8988T (cell line): Measurements from ENCODE around the gene PARD6B.
"Not testable (repeated sequence)": the region's sequence is repeated elsewhere in the genome, so short reads cannot be mapped to it uniquely, and the experiment has no call there.

Experiments used
- DNase-seq: peaks from one replicate; pipeline ENCODE4 v3.0.0; 2011

Gene PARD6B

GRCh38 chr20:50704514-50704913, 26.9 kb upstream of the PARD6B start:
- DNase-seq: no peak

- no peak for DNase-seq
Measured at GRCh38 chr20:50704971-50705370, 26.4 kb upstream of the PARD6B start.

DNA sequence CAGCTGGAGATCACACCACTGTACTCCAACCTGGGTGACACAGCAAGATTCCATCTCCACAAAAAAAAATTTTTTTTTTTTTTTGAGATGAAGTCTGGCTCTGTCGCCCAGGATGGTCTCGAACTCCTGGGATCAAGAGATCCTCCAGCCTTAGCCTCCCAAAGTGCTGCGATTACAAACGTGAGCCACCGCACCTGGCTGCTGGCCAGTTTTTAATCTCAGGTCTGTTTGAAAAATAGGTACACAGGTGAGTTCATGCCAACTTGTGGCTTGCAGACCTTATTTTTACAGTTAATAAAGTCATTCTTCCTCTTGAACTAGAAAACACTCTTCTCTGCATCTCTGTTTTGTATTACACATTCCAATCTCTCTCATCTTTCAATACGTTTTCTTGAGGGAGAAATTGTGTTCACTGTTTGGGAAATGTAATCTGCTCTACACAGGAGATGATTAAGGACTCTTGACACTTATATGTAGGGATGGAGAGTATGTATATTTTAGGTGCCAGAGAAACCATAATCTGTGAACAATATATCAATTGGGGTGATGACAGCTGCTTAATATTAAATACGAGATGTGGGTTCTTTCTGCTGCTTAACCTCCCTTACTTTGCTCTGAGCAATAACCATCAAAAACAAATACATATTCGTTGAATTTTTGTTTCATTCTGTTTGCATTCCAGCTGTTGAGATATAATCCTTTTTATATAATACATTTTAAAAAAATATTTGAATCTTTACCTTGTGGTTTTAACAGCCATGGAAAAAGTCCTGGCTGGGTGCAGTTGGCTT, 22.3 kb upstream of the PARD6B start:
- no peak for DNase-seq

DNA sequence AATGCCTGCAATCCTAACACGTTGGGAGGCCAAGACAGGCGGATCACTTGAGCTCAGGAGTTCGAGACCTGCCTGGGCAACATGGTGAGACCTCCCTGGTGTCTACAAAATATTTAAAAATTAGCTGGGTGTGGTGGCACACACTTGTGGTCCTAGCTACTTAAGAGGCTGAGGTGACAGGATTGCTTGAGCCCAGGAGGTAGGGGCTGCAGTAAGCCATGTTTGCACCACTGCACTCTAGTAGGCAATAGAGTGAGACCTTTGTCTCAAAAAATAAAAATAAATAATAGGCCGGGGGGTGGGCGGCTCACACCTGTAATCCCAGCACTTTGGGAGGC, 21.8 kb upstream of the PARD6B start:
- DNase-seq: no peak

DNA sequence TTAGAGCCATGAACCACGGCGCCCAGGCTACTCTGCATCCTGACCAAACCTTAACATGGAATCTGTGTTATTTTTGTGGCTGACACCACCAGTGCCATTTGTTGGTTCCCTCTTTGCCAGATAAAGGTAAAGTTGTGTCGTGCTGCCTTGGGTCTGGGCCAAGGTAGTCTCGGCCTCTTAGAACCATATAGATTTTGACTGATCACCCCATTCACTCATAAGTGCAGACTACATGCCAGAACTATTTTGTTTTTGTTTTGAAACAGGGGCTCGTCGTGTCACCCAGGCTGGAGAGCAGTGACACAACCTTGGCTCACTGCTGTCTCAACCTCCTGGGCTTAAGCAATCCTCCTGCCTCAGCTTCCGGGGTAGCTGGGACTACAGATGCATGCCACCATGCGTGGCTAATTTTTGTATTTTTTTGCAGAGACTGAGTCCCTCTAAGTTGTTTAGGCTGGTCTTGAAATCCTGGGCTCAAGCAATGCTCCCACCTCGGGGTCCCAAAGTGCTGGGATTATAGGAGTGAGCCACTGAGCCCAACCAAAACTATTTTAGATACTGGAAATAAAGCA, 20.8 kb upstream of the PARD6B start:
- DNase-seq: no peak

- no peak for DNase-seq
Measured at GRCh38 chr20:50711113-50711825, 20.1 kb upstream of the PARD6B start.

DNA sequence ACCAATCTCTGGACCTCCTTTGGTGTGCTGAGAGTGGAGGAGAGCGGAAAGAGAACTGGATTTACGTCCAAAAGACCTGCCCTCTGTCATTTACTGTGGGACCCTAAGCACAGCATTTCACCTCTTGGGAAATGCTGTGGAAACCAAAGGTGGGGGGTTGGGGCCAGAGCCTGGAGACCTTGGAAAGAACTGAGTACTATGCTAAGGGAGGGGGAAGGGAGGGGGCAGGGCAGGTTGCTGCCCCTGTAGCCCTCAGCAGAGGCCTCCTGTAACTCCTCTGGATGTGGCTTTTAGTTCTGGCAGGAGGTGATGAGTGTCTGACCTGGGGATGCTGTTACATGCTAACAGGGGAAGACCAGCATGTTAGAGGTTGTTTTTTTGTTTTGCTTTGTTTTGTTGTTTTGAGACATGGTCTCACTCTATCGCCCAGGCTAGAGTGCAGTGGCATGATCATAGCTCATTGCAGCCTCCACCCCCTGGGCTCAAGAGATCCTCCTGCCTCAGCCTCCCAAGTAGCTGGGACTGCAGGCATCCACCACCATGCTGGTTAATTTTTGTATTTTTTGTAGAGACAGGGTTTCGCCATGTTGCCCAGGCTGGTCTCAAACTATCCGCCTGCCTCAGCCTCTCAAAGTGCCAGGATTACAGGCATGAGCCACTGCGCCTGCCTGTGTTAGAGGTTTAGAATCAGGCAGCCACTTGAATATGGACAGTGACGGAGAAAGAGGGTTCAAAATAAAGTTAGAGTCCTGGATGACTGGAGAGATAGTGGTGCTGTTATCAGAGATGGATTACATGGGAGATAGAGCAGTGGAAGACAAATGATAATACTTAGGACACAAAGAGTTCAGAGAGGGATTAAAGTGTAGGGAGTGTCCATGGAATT, 18.4 kb upstream of the PARD6B start:
- DNase-seq: no peak

- DNase-seq: no peak
Measured at GRCh38 chr20:50713657-50714101, 17.7 kb upstream of the PARD6B start.

DNA sequence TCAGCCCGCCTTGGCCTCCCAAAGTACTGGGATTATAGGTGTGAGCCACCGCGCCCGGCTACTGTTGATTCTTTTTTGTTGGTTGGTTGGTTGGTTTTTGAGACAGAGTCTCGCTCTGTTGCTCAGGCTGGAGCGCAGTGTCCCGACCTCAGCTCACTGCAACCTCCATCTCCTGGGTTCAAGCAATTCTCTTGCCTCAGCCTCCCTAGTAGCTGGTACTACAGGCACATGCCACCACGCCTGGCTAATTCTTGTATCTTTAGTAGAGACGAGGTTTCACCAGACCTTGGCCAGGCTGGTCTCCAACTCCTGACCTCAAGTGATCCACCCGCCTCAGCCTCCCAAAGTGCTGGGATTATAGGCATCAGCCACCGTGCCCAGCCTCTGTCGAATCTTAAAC, 17.0 kb upstream of the PARD6B start:
- DNase-seq: not testable (repeated sequence)

GRCh38 chr20:50715694-50716093, 15.7 kb upstream of the PARD6B start:
- DNase-seq: no peak

GRCh38 chr20:50716518-50716917, 14.9 kb upstream of the PARD6B start:
- no peak for DNase-seq

DNA sequence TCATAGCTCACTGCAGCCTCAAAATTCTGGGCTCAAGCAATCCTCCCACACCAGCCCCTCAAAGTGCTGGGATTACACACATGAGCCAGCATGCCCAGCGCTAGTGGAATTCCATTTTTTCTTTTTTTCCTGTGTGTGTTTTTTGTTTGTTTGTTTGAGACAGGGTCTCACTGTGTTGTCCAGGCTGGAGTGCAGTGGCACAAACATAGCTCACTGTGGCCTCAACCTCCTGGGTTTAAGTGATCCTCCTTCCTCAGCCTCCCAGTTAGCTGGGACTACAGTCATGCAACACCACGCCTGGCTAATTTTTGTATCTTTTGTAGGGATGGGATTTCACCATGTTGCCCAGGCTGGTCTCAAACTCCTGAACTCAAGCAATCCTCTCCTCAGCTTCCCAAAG, 14.1 kb upstream of the PARD6B start:
- no peak for DNase-seq

- DNase-seq: no peak
Measured at GRCh38 chr20:50717974-50718761, 13.2 kb upstream of the PARD6B start.

DNA sequence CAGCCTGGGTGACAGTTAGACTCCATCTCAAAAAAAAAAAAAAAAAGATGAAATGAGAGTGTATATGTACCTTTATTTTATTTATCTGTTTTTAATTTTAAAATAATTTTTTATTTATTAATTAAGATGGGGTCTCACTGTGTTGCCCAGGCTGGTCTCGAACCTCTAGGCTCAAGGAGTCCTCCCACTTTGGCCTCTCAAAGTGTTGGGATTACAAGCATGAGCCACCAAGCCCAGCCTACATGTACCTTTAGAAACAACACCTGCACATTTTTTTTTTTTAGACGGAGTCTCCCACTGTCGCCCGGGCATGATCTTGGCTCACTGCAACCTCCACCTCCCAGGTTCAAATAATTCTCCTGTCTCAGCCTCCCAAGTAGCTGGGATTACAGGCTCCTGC, 12.1 kb upstream of the PARD6B start:
- DNase-seq: no peak

- DNase-seq: no peak
Measured at GRCh38 chr20:50720026-50720425, 11.4 kb upstream of the PARD6B start.

DNA sequence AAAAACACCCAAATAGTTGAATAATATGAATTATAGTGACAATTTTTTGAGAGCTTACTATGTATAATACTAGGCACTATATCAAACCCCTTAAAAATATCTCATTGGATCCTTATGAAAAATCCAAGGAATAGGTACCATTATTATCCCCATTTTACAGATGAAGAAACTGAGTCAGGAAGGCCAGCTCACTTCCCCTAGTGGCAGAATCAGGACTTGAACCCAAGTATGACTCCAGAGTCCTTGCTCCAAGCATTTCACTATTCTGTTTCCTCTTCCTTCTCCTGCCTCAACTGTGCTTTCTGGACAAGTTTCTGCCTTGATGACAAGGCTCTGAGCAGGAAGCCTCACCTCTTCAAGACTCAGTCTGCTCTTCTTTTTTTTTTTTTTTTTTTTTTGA, 10.8 kb upstream of the PARD6B start:
- DNase-seq: no peak

- no peak for DNase-seq
Measured at GRCh38 chr20:50721881-50722281, 9.5 kb upstream of the PARD6B start.

- DNase-seq: no peak
Measured at GRCh38 chr20:50722424-50723155, 8.8 kb upstream of the PARD6B start.

DNA sequence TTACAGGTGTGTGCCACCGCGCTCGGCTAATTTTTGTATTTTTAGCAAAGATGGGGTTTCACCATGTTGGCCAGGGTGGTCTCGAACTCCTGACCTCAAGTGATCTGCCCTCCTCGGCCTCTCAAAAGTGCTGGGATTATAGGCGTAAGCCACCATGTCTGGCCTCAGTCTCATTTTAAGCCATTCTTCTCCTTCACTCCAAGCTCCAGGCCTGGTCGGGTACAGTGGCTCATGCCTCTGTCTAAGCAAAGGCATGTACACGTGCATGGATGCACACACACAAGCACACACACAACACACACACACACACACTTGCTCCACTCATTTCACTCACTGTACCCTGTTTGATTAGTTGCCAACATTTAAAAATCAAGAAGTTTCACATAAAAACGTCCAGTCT, 7.7 kb upstream of the PARD6B start:
- DNase-seq: no peak

- DNase-seq: no peak
Measured at GRCh38 chr20:50724112-50724725, 7.2 kb upstream of the PARD6B start.
